Nephron progenitor cell (in vitro differentiated cells): ENCODE results near the gene SGPL1.
A peak's percentile ranks its signal among the peaks of the same experiment; 100 is the strongest.

ENCODE experiments used
- DNase-seq: peaks from one replicate; pipeline ENCODE4 v3.0.0; 2021
- H3K27ac Mint-ChIP-seq: 2 replicates; pipeline ENCODE4 v1.8.0; 2021; ENCODE audit warnings: mild to moderate bottlenecking, moderate library complexity, mixed read lengths
- H3K27me3 Mint-ChIP-seq: 2 replicates; pipeline ENCODE4 v1.8.0; 2021; ENCODE audit warnings: mild to moderate bottlenecking, low read depth, mixed read lengths; ENCODE audit not compliant: poor library complexity
- H3K36me3 Mint-ChIP-seq: 2 replicates; pipeline ENCODE4 v1.8.0; 2021; ENCODE audit warnings: low read depth, mixed read lengths
- H3K4me1 Mint-ChIP-seq: 2 replicates; pipeline ENCODE4 v1.8.0; 2021; ENCODE audit warnings: mixed read lengths
- H3K4me3 Mint-ChIP-seq: 2 replicates; pipeline ENCODE4 v1.8.0; 2021; ENCODE audit warnings: mild to moderate bottlenecking, moderate library complexity, mixed read lengths
- H3K9me3 Mint-ChIP-seq: 2 replicates; pipeline ENCODE4 v1.8.0; 2021; ENCODE audit warnings: mild to moderate bottlenecking, moderate library complexity, mixed read lengths
- CTCF ChIP-seq: fragments of 200-600 bp; sonication (generic); IDR thresholded peaks from 2 replicates; pipeline ENCODE4 v1.5.0; 2021; ENCODE audit warnings: antibody characterized with exemption

Gene SGPL1

GRCh38 chr10:70847659-70848360 is 32.1 kb downstream of the SGPL1 start:
- no peaks in the 10 kb centered on the region for H3K4me1 Mint-ChIP-seq
- H3K36me3 Mint-ChIP-seq = peaks cover 63% of the 10 kb centered on the region
- H3K9me3 Mint-ChIP-seq = no peaks in the 10 kb centered on the region
- H3K27ac Mint-ChIP-seq = no peak overlapping the region
- DNase-seq = no peak
- no peak for TF ChIP-seq CTCF
- peaks cover 3% of the 10 kb centered on the region for H3K27me3 Mint-ChIP-seq
- H3K4me3 Mint-ChIP-seq = no peak overlapping the region

- H3K36me3 Mint-ChIP-seq = peaks cover 54% of the 10 kb centered on the region
- peaks cover 3% of the 10 kb centered on the region for H3K27me3 Mint-ChIP-seq
- H3K9me3 Mint-ChIP-seq = no peaks in the 10 kb centered on the region
- H3K4me3 Mint-ChIP-seq = no peak overlapping the region
- DNase-seq = no peak
- H3K4me1 Mint-ChIP-seq = no peaks in the 10 kb centered on the region
- peak overlapping the region; percentile 32 for H3K27ac Mint-ChIP-seq
- no peak for TF ChIP-seq CTCF
Measured at GRCh38 chr10:70849582-70850016, 33.9 kb downstream of the SGPL1 start.

- Mint-ChIP-seq H3K36me3 (peaks cover 49% of the 10 kb centered on the region), H3K27ac (peak overlapping the region; percentile 8), H3K4me1 (no peaks in the 10 kb centered on the region), H3K27me3 (peaks cover 3% of the 10 kb centered on the region), H3K4me3 (no peak overlapping the region), H3K9me3 (no peaks in the 10 kb centered on the region)
- no peak for TF ChIP-seq CTCF
- DNase-seq = no peak
Measured at GRCh38 chr10:70850097-70850496, 34.3 kb downstream of the SGPL1 start.

- Mint-ChIP-seq H3K36me3 (peaks cover 34% of the 10 kb centered on the region), H3K4me3 (no peak overlapping the region), H3K27ac (peak overlapping the region; percentile 60), H3K4me1 (no peaks in the 10 kb centered on the region), H3K27me3 (peaks cover 3% of the 10 kb centered on the region), H3K9me3 (no peaks in the 10 kb centered on the region)
- DNase-seq = no peak
- TF ChIP-seq CTCF = no peak
Measured at GRCh38 chr10:70851597-70852475, 36.1 kb downstream of the SGPL1 start.

GRCh38 chr10:70853038-70853437 is 37.3 kb downstream of the SGPL1 start:
- no peak overlapping the region for H3K4me3 Mint-ChIP-seq
- H3K27me3 Mint-ChIP-seq = peaks cover 3% of the 10 kb centered on the region
- DNase-seq = no peak
- H3K27ac Mint-ChIP-seq = no peak overlapping the region
- H3K36me3 Mint-ChIP-seq = peaks cover 35% of the 10 kb centered on the region
- TF ChIP-seq CTCF = no peak
- H3K4me1 Mint-ChIP-seq = no peaks in the 10 kb centered on the region
- H3K9me3 Mint-ChIP-seq = no peaks in the 10 kb centered on the region
